CD4-positive, alpha-beta T cell treated with Interleukin-12 subunit alpha and Interleukin-12 subunit beta, for 1 hour (primary cell): ENCODE data around the gene YJU2.
"Not testable (repeated sequence)": the region's sequence is repeated elsewhere in the genome, so short reads cannot be mapped to it uniquely, and the experiment has no call there.

Source experiments
- DNase-seq: peaks from one replicate; pipeline ENCODE4 v3.0.0-alpha.2; 2020

Gene YJU2

DNA sequence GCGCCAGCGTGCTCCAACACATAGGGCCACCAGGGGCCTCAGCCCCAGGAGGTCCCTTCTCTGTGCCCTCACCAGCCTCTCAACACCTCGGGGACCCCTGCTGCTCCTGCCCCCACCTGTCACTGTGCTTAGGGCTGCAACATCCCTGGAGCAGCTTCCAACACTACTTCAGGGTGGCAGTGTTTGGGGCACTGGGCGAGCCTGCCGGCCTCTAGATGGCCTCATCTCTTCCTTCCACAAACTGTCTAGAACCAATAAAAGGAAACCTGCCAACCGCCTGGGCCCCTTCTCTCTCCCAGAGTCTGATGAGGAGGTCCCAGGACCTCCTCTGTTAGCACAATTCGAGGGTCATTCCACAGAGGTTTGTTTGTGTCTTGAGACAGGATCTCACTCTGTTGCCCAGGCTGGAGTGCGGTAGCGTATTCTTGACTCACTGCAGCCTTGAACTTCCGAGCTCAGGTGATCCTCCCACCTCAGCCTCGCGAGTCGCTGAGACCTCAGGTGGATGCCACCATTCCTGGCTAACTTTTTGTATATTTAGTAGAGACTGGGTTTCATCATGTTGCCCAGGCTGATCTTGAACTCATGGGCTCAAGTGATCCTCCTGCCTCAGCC lies 22.0 kb downstream of the YJU2 start:
- no peak for DNase-seq

DNA sequence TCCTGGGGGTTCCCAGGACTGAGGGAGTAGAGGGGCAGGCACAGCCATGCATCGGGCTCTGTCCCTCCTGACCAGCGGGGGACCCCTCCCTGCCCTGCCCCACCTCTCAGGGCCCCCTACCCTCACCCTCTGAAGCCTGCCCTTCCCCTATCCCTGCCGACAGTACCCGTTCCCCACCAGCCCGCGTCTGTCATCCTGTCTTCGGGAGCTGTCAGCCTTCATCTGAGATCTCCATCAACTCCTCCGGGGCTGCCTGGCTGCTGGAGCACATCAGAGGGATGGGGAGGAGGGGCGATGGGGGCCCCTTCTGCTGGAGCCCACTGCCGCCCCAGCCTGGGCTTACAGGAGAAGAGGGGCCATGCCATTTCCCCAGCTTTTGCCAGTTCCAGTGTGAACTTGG lies 26.0 kb downstream of the YJU2 start:
- DNase-seq, result no peak

DNA sequence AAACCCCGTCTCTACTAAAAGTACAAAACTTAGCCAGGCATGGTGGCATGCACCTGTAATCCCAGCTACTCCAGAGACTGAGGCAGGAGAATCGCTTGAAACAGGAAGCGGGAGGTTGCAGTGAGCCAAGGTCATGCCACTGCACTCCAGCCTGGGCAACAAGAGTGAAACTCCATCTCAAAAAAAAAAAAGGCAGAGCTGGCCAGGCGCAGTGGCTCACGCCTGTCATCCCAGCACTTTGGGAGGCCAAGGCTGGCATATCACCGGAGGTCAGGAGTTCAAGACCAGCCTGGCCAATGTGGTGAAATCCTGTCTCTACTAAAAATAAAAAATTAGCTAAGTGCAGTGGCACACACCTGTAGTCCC lies 27.4 kb downstream of the YJU2 start:
- DNase-seq, result not testable (repeated sequence)

DNA sequence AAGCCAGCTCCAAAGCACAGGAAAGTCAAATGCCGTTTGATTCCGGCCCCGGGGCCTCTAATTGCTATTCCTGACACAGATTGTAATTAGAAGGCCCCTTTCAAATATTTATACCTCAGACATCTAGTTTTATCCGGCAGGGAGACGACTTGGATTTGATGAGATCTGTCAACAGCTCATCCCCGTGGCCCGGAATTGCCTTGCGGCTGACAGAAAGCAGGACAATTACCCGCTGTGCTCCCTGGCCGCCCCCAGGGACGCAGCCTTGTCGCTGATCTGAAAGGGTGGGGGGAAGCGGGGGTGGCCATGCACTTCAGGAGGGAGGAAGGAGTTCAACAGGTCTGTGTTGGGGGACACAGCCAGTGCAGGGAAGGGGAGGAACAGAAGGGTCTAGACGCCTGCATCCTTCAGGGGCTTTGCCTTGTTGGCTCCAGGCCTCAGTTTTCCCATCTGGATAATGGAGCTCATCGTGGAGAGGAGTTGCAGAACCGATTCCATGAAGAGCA lies 30.4 kb downstream of the YJU2 start:
- DNase-seq, result no peak

DNA sequence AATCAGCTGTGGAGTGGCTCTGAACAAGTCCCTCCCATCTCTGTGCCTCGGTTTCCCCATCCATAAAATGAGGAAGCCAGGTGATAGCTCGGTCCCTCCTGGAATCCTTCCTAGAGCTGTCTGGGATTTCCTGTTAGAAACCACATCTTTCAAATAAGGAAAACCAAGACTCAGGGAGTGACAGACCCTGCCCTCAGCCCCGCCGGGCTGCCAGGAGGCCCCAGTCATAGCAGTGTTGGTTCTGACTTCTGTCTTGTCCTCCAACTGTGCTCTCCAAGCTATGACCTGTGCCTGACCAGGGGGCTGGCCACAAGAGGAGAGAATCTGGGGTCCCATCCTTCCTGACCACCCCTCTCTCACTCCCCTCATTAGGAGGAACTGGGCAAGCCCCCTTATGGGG lies 31.1 kb downstream of the YJU2 start:
- no peak for DNase-seq

DNA sequence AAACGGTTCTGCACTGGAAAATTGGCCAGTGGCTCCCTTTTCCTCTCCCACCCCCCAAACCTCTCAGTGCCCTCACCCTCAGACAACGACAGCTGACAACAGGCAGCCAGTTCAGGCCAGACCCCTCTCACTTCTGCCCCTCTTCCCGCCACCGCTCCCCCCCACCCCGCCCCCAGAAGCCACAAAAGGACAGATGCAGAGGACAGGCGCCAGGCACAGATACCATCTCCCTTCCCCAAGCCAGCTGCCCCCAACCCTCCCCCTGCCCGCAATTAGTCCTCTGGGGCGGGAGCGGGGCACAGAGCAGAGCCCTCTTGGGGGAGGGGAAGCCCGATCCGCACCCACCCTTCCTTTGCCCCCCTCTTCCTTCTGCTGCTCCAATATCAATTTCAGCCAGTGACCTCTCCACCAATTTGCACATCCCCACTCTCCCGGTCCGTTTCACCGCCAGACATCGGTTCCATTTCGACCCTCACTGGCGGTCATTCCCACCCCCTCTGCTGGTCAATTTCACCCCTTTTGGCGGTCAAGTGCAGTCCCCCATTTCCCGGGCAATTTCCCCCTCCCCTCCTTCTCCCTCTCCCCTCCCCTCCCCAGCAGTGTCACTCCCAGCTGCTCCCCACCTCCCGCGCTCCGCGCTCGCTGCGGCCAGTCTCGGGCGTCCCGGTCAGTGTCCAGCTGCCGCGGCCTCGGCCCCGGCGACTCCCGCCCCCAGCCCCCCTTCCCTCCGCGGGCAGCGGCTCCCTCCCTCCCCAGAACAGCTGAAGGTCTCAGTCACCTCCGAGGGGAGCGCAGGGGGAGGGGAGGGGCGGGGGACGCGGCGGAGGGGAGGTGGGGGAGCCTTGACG lies 31.8 kb downstream of the YJU2 start, which contains the start of gene SHD:
TSS of gene SHD (plus strand) at position 848 of the 848 bp plus-strand sequence. CDS start 798 bp downstream, outside the sequence.
- DNase-seq, result no peak

DNA sequence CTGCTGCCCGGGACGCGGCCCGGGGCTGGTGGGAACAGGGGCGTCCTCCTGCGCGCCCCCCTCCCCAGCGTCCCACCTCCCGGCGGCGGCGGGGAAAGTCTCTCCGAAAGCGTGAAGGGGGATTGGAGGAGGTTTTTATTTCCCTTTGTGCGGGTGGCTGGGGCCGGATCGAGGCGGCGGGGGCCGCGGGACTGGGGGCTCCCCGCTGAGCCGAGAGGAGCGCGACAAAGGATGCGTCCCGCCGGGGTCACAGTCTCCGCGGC lies 32.3 kb downstream of the YJU2 start:
- DNase-seq, result no peak

DNA sequence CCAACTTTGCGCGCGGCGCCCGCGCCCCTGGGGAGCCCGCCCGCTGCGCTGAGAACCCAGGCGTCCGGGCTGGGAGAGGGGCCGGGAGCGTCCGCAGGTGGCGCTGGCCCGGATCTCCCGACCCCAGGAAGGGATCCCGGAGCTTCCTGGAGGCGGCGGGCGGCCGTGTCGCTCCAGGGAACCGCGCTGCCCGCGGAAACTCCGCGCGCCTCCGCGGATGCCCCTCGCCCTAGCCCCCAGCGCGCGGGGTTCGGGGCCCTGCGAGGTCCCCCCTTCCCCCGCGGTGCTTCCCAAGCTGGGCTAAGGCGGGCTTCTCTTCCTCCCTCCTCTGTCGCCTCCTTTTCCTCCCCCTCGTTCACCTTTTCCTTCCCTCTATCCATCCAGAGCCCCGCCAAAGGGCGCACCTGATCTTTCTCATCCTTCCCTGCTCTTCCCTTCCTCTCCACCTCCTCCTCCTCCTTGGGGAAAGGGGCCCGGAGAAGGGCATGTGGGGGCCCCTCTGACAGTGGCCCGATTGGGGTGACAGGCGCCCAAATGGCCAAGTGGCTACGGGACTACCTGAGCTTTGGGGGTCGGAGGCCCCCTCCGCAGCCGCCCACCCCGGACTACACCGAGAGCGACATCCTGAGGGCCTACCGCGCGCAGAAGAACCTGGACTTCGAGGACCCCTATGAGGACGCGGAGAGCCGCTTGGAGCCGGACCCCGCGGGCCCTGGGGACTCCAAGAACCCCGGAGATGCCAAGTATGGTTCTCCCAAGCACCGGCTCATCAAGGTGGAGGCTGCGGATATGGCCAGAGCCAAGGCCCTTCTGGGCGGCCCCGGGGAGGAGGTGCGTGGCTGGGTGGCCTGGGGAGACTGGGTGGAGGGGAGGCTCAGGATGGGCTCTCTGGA lies 32.9 kb downstream of the YJU2 start:
- no peak for DNase-seq

DNA sequence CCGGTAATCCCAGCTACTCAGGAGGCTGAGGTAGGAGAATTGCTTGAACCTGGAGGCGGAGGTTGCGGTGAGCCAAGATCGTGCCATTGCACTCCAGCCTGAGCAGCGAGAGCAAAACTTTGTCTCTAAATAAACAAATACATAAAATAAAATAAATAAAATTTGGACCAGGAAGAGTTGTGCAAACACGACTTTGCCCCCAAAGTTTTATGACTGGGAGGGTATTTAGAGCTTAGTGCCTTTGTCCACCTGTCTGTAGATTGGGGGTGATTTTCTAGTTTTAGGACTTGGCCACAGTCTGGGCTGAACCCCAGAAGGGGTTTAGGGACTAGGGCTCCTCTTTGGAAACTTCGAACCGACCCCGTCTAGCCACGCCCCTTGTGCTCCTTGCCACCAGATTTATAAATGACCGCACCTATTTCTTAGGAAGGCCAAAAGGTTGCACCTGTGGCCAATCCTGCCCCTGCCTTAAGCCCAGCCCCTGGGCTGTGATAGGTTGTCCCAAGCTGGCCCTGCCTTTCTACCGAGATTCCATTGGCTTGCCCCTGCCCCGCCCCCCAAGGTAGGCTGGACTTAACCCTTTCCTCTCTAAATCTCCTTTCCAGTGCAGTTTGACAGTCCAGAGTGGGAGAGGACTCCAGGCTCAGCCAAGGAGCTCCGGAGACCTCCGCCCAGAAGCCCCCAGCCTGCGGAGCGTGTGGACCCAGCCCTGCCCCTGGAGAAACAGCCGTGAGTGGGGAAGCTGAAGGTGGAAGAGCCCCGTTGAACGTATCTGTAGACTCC lies 37.5 kb downstream of the YJU2 start:
- DNase-seq, result no peak

DNA sequence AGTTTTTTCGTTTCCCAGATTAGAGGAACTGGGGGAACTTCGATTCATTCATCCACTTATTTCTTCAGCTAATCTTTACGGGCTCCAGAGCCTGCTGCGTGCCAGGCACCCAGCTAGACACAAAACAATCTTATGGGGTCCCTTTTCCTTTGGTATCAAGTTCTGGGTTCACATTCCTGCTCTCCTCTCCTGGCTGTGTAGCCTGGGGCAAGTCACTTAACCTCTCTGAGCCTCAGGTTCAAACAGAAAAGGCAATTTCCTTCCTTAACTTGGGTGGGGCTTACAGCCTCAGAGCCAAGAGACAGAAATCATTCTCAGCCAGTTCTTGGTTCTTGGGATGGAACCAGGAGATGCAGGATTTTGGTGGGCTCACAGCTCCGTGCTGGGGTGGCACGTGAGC lies 38.1 kb downstream of the YJU2 start:
- no peak for DNase-seq

DNA sequence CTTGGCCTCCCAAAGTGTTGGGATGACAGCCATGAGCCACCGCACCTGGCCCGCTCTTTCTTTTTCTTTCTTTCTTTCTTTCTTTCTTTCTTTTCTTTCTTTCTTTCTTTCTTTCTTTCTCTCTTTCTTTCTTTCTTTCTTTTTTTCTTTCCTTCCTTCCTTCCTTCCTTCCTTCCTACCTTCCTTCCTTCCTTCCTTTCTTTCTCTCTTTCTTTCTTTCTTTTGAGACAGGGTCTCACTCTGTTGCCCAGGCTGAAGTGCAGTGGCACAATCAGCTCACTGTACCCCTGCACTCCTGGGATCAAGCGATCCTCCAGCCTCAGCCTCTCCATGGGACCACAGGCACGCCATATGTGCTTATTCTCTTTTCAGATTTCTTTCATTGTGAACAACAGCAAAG lies 39.3 kb downstream of the YJU2 start:
- not testable (repeated sequence) for DNase-seq

DNA sequence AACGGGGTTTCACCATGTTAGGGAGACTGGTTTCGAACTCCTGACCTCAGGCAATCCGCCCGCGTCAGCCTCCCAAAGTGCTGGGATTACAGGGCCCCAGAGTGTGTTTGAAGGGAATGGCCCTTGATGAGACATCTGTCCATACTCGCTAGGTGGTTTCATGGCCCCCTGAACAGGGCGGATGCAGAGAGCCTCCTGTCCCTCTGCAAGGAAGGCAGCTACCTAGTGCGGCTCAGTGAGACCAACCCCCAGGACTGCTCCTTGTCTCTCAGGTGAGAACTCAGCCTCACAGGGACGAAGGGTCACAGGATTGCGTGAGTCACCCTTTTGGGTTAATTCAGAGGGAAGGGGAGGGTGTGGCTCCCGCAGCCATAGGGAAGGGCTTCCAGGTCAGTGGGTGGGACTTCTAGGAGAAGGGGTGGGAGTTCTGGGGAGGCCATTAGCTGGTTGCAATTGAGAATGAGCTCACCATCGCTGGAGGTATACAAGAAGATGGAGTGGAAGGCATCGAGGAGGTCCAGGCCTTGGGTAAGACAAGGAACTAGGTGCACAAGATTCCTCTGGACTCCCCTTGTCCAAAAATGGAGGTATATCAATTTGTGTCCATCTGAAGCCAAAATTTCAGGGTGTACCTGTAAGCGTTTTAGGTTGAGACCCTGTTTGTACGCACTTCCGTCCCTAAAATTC lies 41.4 kb downstream of the YJU2 start:
- DNase-seq, result no peak

DNA sequence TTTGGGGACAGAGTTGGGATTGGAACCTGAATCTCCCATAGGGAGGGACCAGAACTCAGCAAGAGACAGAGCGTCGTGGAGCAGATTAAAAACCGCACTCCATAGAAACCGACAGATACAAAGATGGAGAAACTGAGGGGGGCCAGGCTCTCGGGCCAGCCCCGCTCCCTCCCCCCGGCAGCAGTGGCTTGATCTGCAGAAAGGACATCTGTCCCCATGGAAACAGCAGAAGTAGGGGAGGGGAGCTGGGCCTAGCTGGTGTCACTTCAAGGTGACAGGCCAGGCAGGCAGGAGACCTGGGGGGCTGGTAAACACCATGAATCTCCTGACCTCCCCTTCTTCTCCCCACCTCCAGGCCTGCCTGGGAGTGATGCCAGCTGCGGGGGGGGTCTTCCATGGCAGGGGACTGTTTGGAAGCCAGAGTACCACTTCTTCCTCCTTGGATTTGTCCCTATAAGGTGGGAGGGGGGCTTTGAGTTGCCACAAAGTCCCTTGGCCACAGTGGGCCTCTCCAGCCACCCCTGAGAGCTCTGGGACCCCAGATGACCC lies 44.4 kb downstream of the YJU2 start:
- DNase-seq, result no peak

DNA sequence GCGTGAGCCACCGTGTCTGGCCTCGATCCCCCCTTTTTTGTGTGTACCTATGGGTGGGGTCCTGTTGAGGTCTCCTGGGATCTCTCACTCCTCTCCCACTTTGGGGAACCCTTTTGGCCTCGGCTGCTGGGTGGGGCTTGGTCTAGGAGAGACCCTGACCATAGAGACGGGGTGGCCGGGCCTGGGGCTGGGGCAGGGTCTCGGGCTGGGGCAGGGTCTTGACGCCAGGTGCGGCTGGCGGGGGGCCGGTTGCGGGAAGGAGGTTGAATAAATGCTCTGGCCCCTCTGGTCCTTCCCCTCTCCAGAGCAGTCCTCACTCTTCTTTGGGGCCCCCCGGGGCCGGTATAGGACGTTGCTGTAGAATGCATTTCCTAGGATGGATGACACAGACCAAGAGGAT lies 45.6 kb downstream of the YJU2 start:
- no peak for DNase-seq

DNA sequence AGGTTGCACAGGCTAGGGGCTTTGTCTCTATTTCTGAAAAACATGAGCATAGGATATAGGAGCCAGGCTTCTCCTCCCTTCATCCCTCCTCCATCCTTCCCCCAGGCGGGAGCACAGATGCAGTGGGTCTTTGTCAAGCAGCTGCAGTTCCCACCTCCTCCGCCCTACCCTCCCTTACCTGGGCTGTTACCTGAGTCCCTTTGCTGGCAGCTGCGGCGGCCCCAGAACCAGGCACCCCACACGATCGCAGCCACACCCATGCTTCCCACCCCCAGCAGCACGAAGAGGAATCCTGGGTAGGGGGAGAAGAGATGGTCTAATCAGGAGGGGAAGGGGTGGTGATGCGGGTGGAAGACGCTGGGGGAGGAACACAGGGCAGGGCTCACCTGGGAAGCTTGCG lies 47.5 kb downstream of the YJU2 start:
- DNase-seq, result no peak

DNA sequence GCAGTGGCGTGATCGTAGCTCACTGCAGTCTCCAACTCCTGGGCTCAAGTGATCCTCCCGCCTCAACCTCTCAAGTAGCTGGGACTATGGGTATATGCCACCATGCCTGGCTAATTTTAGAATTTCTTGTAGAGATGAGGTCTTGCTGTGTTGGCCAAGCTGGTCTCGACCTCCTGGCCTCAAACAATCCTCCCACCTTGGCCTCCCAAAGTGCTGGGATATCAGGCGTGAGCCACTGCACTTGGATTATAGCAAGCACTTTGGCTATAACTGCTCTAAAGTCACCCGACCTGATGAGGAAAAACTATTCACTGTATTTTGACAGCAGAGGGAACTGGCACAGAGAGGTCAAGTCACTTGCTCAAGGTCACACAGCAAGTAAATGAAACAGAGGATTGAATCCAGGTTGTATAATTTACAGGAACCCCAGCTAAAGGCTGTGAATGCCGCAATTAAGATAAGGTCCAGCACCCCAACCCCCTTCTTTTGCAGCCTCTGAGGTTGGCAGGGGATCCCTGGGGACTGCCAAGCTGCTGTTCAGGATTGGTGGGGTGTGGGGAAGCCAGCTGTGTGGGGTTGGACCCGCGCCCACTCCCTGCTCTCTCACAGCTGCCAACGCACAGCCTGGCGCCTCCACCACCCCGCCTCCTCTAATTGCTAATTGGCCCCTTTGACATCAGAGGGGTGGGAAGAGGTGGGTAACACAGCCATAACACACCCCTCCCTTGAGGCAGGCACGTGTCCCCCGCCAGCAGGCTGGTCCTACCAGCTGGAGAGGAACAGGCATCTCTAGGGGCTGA lies 49.3 kb downstream of the YJU2 start:
- no peak for DNase-seq

DNA sequence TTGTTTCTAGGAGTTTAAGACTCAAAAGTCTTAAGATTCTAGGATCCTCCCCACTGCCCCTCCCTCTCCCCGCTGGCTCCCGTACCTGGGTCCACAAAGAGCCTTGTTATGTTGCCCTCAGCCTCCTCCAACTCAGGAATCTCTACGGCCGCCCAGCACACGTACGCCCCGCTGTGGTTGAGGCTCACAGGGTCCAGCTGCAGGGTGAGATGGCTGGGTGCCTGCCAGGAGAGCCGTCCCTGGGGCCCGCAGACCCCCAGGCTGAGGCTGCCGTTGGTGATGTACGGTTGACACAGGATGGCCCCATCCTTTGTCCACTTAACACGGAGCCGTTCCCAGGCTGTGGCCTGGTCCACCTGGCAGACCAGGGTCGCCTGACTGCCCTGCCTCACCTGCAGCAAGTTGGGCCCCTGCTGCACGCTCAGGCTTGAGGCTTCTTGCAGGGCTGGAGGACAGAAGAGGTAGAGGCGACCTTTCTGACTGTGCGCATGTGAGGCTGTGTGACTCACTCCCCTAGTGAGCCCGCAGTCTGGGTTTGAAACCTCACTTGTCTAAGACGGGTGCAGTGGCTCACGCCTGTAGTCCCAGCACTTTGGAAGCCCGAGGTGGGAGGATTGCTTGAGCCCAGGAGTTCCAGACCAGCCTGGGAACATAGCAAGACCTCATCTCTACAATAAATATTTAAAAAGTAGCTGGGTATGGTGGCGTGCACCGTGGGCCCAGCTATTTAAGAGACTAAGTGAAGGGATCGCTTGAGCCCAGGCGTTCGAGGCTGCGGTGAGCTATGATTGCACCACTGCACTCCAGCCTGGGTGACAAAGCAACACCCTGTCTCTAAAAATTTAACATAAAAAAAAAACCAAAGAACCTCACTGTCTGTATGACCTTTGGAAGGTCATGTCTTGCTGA lies 51.3 kb downstream of the YJU2 start:
- no peak for DNase-seq

DNA sequence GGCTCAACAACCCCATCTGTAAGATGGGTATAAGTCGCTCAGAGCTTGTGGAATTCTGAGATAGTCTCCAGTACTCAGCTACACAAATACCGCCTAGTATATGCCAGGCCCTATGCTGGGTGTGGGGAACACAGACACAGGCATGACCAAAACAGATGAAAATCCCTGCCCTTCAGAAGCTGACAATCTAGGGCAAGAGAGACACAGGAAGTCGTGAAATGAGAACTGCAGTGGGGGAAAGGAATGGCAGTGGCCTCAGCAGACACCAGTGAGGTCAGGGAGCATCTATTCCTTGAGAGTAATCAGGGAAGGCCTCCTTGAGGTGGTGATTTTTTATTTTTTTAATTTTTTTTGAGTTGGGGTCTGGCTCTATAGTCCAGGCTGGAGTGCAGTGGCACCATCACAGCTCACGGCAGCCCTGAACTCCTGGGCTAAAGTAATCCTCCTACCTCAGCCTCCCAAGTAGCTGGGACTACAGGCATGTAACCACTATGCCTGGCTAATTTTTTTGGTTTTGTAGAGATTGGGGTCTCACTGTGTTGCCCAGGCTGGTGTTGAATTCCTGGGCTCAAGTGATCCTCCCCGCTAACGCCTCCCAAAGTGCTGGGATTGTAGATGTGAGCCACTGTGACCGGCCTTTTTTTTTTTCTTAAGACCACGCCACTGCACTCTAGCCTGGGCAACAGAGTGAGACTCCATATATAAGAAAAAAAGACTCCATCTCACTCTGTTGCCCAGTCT lies 52.1 kb downstream of the YJU2 start:
- no peak for DNase-seq

DNA sequence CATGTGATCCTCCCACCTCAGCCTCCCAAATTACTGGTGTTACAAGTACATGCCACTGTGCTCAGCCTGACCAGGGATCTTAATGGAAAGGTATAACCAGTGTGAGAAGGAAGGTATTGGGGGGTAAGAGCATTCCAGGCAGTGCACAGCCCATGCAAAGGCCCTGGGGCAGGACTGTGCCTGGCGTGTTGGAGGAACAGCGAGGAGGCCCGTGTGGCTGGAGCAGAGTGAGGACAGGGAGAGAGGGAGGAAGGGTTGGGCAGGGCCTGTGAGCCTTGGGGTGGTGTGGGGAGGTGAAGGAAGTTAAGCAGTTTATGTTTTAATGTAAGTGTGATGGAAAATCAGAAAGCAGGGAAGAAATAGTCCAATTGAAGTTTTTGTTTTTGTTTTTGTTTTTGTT lies 53.7 kb downstream of the YJU2 start:
- no peak for DNase-seq
